Astrocyte (in vitro differentiated cells and primary cell): ENCODE data around the gene GMEB2. TPM values are rescaled to one million over a fixed set of nuclear protein-coding genes. Genes with fewer than 3 reads are reported as not detected.
A peak's percentile ranks its signal among the peaks of the same experiment; 100 is the strongest.

ENCODE experiments used
- DNase-seq: peaks from one replicate; pipeline ENCODE4 v3.0.0-alpha.2; 2010; ENCODE audit warnings: low read depth
- FAIRE-seq: peaks from 2 replicates; lab custom pipeline; 2011; peaks lifted over from hg19 to GRCh38; lab: Jason Lieb, UNC
- H2AFZ ChIP-seq: 2 replicates; pipeline ENCODE4 v1.6.0; 2012; ENCODE audit warnings: low read depth, low read length, inconsistent platforms
- H3K27ac ChIP-seq: 2 replicates; pipeline ENCODE4 v1.5.1; 2011; ENCODE audit warnings: low read depth, low read length, inconsistent platforms
- H3K27me3 ChIP-seq: 2 replicates; pipeline ENCODE4 v1.6.0; 2011; ENCODE audit warnings: low read length, inconsistent platforms; ENCODE audit not compliant: insufficient read depth
- H3K36me3 ChIP-seq: 2 replicates; pipeline ENCODE4 v1.5.1; 2011; ENCODE audit warnings: low read length, inconsistent platforms; ENCODE audit not compliant: insufficient read depth
- H3K4me1 ChIP-seq: 2 replicates; pipeline ENCODE4 v1.5.1; 2011; ENCODE audit warnings: low read length, inconsistent platforms; ENCODE audit not compliant: insufficient read depth
- H3K4me2 ChIP-seq: 2 replicates; pipeline ENCODE4 v1.6.0; 2012; ENCODE audit warnings: low read length, inconsistent platforms
- H3K4me3 ChIP-seq: 2 replicates; pipeline ENCODE4 v1.5.1; 2011; ENCODE audit warnings: low read depth, mild to moderate bottlenecking, low read length, inconsistent platforms; ENCODE audit not compliant: insufficient read depth
- H3K79me2 ChIP-seq: 2 replicates; pipeline ENCODE4 v1.6.0; 2012; ENCODE audit warnings: mild to moderate bottlenecking, low read length, inconsistent platforms; ENCODE audit not compliant: insufficient read depth
- H3K9ac ChIP-seq: 2 replicates; pipeline ENCODE4 v1.6.0; 2012; ENCODE audit warnings: mild to moderate bottlenecking, low read length, inconsistent platforms
- H3K9me3 ChIP-seq: 2 replicates; pipeline ENCODE4 v1.5.1; 2012; ENCODE audit warnings: low read depth, mild to moderate bottlenecking, low read length, inconsistent platforms; ENCODE audit not compliant: insufficient read depth
- H4K20me1 ChIP-seq: 2 replicates; pipeline ENCODE4 v1.6.0; 2012; ENCODE audit warnings: low read length, inconsistent platforms; ENCODE audit not compliant: insufficient read depth
- H3K27ac Mint-ChIP-seq: one replicate; pipeline ENCODE4 v1.8.0; 2021; ENCODE audit warnings: mild to moderate bottlenecking, mixed read lengths; ENCODE audit not compliant: unreplicated experiment
- H3K27me3 Mint-ChIP-seq: one replicate; pipeline ENCODE4 v1.8.0; 2021; ENCODE audit warnings: low read depth, mixed read lengths; ENCODE audit not compliant: unreplicated experiment
- H3K36me3 Mint-ChIP-seq: one replicate; pipeline ENCODE4 v1.8.0; 2021; ENCODE audit warnings: low read depth, mixed read lengths; ENCODE audit not compliant: unreplicated experiment
- H3K4me1 Mint-ChIP-seq: one replicate; pipeline ENCODE4 v1.8.0; 2021; ENCODE audit warnings: low read depth, mixed read lengths; ENCODE audit not compliant: unreplicated experiment
- H3K4me3 Mint-ChIP-seq: one replicate; pipeline ENCODE4 v1.8.0; 2021; ENCODE audit warnings: mild to moderate bottlenecking, moderate library complexity, mixed read lengths; ENCODE audit not compliant: unreplicated experiment
- H3K9me3 Mint-ChIP-seq: one replicate; pipeline ENCODE4 v1.8.0; 2021; ENCODE audit warnings: mild to moderate bottlenecking, mixed read lengths; ENCODE audit not compliant: unreplicated experiment
- CTCF ChIP-seq: IDR thresholded peaks from 2 replicates; pipeline ENCODE4 v1.5.1; 2011; ENCODE audit warnings: low read depth, mild to moderate bottlenecking, inconsistent platforms, low read length, moderate library complexity; ENCODE audit not compliant: insufficient read depth
- EZH2 ChIP-seq: IDR thresholded peaks from 2 replicates; pipeline ENCODE4 v1.6.1; 2012; ENCODE audit warnings: mild to moderate bottlenecking, low read length, inconsistent platforms; ENCODE audit not compliant: insufficient read depth
- total RNA-seq: library from RNA; stranded (reverse); gene quantifications from 2 replicates; pipeline ENCODE4 v1.2.1, GENCODE V29; 2021

Gene GMEB2
- total RNA-seq, 1 donor from 2014 or later = 11.7 TPM

DNA sequence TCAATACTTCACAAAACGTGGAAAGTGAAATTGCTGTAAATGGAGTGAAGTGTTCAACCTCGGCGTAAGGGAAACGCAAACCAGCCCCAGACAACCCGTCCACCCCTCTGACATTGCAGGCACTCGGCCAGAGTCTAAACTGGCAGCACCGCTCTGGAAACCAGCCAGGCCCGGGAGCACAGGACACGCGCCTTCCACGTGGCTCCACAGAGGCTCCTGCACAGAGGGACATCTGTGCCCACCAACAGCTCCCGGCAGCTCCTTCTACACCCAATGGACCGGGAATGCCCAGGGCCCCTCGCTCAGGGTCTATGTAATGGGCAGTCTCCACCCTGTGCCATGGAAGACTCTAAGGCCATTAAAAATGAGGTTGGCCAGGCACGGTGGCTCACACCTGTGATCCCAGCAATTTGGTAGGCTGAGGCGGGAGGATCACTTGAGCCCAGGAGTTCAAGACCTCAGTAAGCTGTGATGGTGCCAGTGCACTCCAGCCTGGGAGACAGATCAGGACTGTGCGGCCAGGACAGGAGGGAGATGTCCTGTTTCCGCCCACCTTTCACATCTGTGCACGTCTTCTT lies 49.5 kb downstream of the GMEB2 start:
- Mint-ChIP-seq H3K4me3 (no peak overlapping the region), H3K36me3 (no peaks in the 10 kb centered on the region), H3K27me3 (peaks cover 22% of the 10 kb centered on the region), H3K9me3 (no peaks in the 10 kb centered on the region), H3K4me1 (no peaks in the 10 kb centered on the region), H3K27ac (peak overlapping the region; percentile 72)
- Histone ChIP-seq H2AFZ (no peak overlapping the region), H4K20me1 (peaks cover 9% of the 10 kb centered on the region), H3K9me3 (no peaks in the 10 kb centered on the region), H3K4me1 (peaks cover 21% of the 10 kb centered on the region), H3K27me3 (peaks cover 7% of the 10 kb centered on the region), H3K4me2 (no peak overlapping the region), H3K79me2 (peaks cover 7% of the 10 kb centered on the region), H3K4me3 (no peak overlapping the region), H3K36me3 (no peaks in the 10 kb centered on the region), H3K27ac (no peak overlapping the region), H3K9ac (no peak overlapping the region)
- no peak for TF ChIP-seq EZH2
- FAIRE-seq = no peak
- no peak for DNase-seq

DNA sequence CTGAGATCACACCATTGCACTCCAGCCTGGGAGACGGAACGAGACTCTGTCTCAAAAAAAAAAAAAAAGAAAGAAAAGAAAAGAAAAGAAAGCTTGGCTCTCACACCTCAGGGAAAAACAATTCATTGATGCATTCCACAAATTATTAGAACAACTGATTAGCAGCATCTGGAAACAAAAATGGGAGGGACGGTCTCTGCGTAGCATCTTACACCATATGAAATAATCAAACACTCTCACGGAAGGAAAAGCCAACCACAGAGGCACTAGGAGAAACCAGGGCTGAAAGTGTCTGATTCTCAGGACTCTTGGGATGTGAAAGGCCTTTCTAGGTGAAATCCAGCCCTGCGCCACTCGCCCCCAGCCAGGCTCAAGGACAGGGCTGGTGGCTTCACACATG lies 50.6 kb downstream of the GMEB2 start:
- Mint-ChIP-seq H3K27me3 (peaks cover 22% of the 10 kb centered on the region), H3K9me3 (no peaks in the 10 kb centered on the region), H3K4me3 (no peak overlapping the region), H3K27ac (no peak overlapping the region), H3K36me3 (no peaks in the 10 kb centered on the region), H3K4me1 (no peaks in the 10 kb centered on the region)
- H3K36me3 ChIP-seq = no peaks in the 10 kb centered on the region
- H3K4me3 ChIP-seq = no peak overlapping the region
- no peaks in the 10 kb centered on the region for H3K9me3 ChIP-seq
- no peak for FAIRE-seq
- DNase-seq = no peak
- H3K4me2 ChIP-seq = no peak overlapping the region
- TF ChIP-seq CTCF = no peak
- TF ChIP-seq EZH2 = no peak
- H3K27me3 ChIP-seq = peaks cover 7% of the 10 kb centered on the region
- peaks cover 7% of the 10 kb centered on the region for H3K79me2 ChIP-seq
- H3K4me1 ChIP-seq = peaks cover 21% of the 10 kb centered on the region
- H3K27ac ChIP-seq = no peak overlapping the region
- no peak overlapping the region for H3K9ac ChIP-seq
- peaks cover 9% of the 10 kb centered on the region for H4K20me1 ChIP-seq
- H2AFZ ChIP-seq = no peak overlapping the region

GRCh38 chr20:63574829-63575743 lies 51.8 kb downstream of the GMEB2 start:
- FAIRE-seq (no peak), DNase-seq (no peak)
- Histone ChIP-seq H3K79me2 (peaks cover 7% of the 10 kb centered on the region), H3K9ac (no peak overlapping the region), H4K20me1 (peaks cover 14% of the 10 kb centered on the region), H3K4me3 (no peak overlapping the region), H2AFZ (no peak overlapping the region), H3K4me1 (peaks cover 21% of the 10 kb centered on the region), H3K4me2 (peak overlapping the region; percentile 7), H3K36me3 (no peaks in the 10 kb centered on the region), H3K9me3 (no peaks in the 10 kb centered on the region), H3K27ac (no peak overlapping the region), H3K27me3 (peaks cover 7% of the 10 kb centered on the region)
- TF ChIP-seq EZH2 = no peak
- TF ChIP-seq CTCF = no peak
- Mint-ChIP-seq H3K9me3 (no peaks in the 10 kb centered on the region), H3K36me3 (no peaks in the 10 kb centered on the region), H3K4me3 (peak overlapping the region; percentile 66), H3K4me1 (no peaks in the 10 kb centered on the region), H3K27me3 (peaks cover 19% of the 10 kb centered on the region), H3K27ac (no peak overlapping the region)
